ENCODE results near the gene CST7. TPM values are rescaled to one million over a fixed set of nuclear protein-coding genes. Genes with fewer than 3 reads are reported as not detected.

CST7 gene
- total RNA-seq, 6 experiments from 2014 or later: 1.1 to 4.6 (median 1.5) TPM

- Histone ChIP-seq H3K4me3 (no peak overlapping the region), H3K27ac (no peak overlapping the region), H3K4me1 (no peaks in the 10 kb centered on the region), H3K36me3 (no peaks in the 10 kb centered on the region), H3K9me3 (peaks cover 0 to 11% (median 0%) of the 10 kb centered on the region in 4 donors), H3K27me3 (no peaks in the 10 kb centered on the region)
- TF ChIP-seq POLR2A (IDR thresholded peaks at IDR 0.05): no peak
- TF ChIP-seq CTCF (IDR thresholded peaks at IDR 0.05): no peak
- 70% methylated on average over 4 of the region's 4 CpGs for WGBS (ENCODE audit: insufficient coverage, low coverage, low lambda C conversion rate, missing lambda C conversion rate)
- ATAC-seq: no peak
- intact Hi-C loops (cut with DNase I): loop anchor here in 1 of 2 donors (10.0 kb wide), 1 partner anchor 745 kb away; no protein-coding TSS in a partner anchor
- no peak for DNase-seq
These were observed 39.2 kb upstream of the CST7 start for GRCh38 chr20:24909861-24910260.

GRCh38 chr20:24910461-24910860, 38.6 kb upstream of the CST7 start:
- no peaks in the 10 kb centered on the region for H3K36me3 ChIP-seq
- intact Hi-C loops (cut with DNase I): loop anchor here in 1 of 2 donors (10.0 kb wide), 1 partner anchor 746 kb away; no protein-coding TSS in a partner anchor
- DNase-seq (no peak), ATAC-seq (no peak)
- H3K9me3 ChIP-seq: peaks cover 0 to 11% (median 0%) of the 10 kb centered on the region in 4 donors
- no peak overlapping the region for H3K4me3 ChIP-seq
- no peak overlapping the region for H3K27ac ChIP-seq
- TF ChIP-seq CTCF (IDR thresholded peaks at IDR 0.05) (no peak), POLR2A (IDR thresholded peaks at IDR 0.05) (no peak)
- H3K27me3 ChIP-seq: no peaks in the 10 kb centered on the region
- H3K4me1 ChIP-seq: no peaks in the 10 kb centered on the region
- WGBS (ENCODE audit: insufficient coverage, low coverage, low lambda C conversion rate, missing lambda C conversion rate): 73% methylated on average over 2 of the region's 3 CpGs

- no peak overlapping the region for H3K27ac ChIP-seq
- no peak for DNase-seq
- no peak overlapping the region for H3K4me3 ChIP-seq
- ATAC-seq: no peak
- WGBS (ENCODE audit: insufficient coverage, low coverage, low lambda C conversion rate, missing lambda C conversion rate): 68% methylated on average over 6 of the region's 7 CpGs
- peaks cover 0 to 11% (median 0%) of the 10 kb centered on the region in 4 donors for H3K9me3 ChIP-seq
- no peaks in the 10 kb centered on the region for H3K4me1 ChIP-seq
- no peak for TF ChIP-seq CTCF (IDR thresholded peaks at IDR 0.05)
- TF ChIP-seq POLR2A (IDR thresholded peaks at IDR 0.05): no peak
- H3K36me3 ChIP-seq: no peaks in the 10 kb centered on the region
- H3K27me3 ChIP-seq: no peaks in the 10 kb centered on the region
- intact Hi-C loops (cut with DNase I): loop anchor here in 1 of 2 donors (10.0 kb wide), 1 partner anchor 747 kb away; no protein-coding TSS in a partner anchor
These were observed 37.6 kb upstream of the CST7 start for GRCh38 chr20:24911461-24911860.

GRCh38 chr20:24912397-24913075, 36.5 kb upstream of the CST7 start:
- intact Hi-C loops (cut with DNase I): loop anchor here in 1 of 2 donors (10.0 kb wide), 1 partner anchor 748 kb away; no protein-coding TSS in a partner anchor
- Histone ChIP-seq H3K36me3 (no peaks in the 10 kb centered on the region), H3K9me3 (peaks cover 0 to 5% (median 0%) of the 10 kb centered on the region in 4 donors), H3K4me3 (no peak overlapping the region), H3K27ac (no peak overlapping the region), H3K4me1 (no peaks in the 10 kb centered on the region), H3K27me3 (no peaks in the 10 kb centered on the region)
- DNase-seq: no peak
- TF ChIP-seq CTCF (IDR thresholded peaks at IDR 0.05) (no peak), POLR2A (IDR thresholded peaks at IDR 0.05) (no peak)
- ATAC-seq: no peak
- 78% methylated on average over 1 of the region's 8 CpGs for WGBS (ENCODE audit: insufficient coverage, low coverage, low lambda C conversion rate, missing lambda C conversion rate)

Measured in right lobe of liver (tissue), 6 donors.